ENCODE results near the gene SMIM15. TPM values are rescaled to one million over a fixed set of nuclear protein-coding genes. Genes with fewer than 3 reads are reported as not detected.
A peak's percentile ranks its signal among the peaks of the same experiment; 100 is the strongest.
"Not testable (repeated sequence)": the region's sequence is repeated elsewhere in the genome, so short reads cannot be mapped to it uniquely, and the experiment has no call there.

SMIM15 gene
- 41.1 TPM for total RNA-seq
- long read RNA-seq, transcript SMIM15-201 (3 exons, 2,889 nt): major isoform, 106 of 119 reads
- long read RNA-seq, partial matches to known transcripts: 1 of 119 reads
- long read RNA-seq, other reads (novel, unspliced or antisense): 8 of 119 reads

DNA sequence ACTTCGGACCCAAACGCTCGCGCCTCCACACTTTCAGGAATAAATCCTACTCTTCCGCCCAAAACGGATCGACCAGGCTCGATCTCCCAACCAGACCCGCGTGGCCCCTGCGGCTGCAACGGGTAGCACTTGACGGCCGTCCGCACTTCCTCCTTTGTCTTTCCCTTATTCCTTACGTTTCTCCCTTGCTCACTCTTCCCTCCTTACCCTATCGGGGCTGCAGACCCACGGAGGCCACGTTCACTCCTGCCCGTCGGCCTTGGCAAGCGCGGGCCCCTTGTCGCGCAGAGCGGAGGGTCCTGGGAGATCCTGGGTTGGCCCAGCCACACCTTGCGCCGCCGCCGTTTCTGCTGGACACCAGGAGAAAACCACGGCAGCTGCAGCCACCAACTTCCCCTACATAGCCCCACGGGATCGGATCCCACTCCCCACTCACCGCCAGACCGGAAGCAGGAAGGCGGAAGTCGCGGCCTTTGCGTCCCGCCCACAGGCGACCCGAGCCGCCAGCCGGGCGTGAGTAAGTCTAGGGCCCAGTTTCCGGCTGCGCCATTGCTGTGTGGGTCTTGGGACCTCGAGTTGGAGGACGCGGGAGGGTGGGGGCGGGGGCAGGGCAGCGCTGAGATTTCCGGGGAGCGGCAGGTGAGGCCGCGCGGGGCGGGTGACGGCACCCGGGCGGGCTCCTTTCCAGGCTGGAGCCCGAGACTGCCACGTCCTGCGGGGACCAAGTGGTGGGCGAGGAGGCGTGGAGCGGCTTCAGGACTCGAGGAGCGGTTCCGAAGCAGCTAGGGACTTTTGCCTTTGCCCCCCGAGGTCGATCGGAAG is at the start of gene SMIM15:
TSS of gene SMIM15 (minus strand) at position 459 of the 822 bp plus-strand sequence. CDS start 2,297 bp downstream, outside the sequence.
- peak; percentile 98 for DNase-seq (ENCODE audit: low spot score)

GRCh38 chr5:61207884-61208283 is 45.6 kb upstream of the SMIM15 start:
- DNase-seq (ENCODE audit: low spot score): no peak

DNA sequence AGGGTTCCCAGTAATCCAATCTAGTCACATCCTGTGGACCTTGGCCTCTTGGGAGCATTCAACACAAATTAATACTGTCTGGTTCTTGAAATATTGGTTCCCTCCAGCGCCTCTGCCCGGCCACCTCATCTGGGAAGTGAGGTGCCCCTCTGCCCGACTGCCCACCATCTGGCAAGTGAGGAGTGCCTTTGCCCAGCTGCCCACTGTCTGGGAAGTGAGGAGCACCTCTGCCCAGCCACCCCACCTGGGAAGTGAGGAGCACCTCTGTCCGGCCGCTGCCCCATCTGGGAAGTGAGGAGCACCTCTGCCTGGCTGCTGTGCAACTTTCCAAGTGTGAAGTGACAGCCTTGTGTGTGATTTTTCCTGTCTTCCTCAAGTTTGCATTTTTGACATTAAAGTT is 42.7 kb upstream of the SMIM15 start:
- no peak for DNase-seq (ENCODE audit: low spot score)

DNA sequence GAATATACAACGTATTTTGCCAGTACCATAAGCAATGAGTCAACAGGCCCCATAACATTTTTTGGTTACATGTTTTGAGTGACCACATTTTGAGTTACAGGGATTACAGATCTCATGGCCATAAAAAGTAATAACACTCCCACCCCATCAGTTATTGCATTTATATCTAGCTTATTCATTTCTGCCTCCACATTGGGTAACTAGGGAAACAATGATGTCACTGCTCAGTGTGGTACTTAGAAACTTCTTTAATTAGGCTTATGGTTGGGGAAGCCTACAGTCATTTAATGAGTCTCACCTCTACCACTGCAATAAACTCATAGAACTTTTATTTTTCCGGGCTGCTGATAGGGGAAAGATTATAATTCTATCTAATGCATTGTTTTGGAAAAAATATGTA is 39.9 kb upstream of the SMIM15 start:
- no peak for DNase-seq (ENCODE audit: low spot score)

GRCh38 chr5:61200582-61201155 is 38.4 kb upstream of the SMIM15 start:
- DNase-seq (ENCODE audit: low spot score): no peak

DNA sequence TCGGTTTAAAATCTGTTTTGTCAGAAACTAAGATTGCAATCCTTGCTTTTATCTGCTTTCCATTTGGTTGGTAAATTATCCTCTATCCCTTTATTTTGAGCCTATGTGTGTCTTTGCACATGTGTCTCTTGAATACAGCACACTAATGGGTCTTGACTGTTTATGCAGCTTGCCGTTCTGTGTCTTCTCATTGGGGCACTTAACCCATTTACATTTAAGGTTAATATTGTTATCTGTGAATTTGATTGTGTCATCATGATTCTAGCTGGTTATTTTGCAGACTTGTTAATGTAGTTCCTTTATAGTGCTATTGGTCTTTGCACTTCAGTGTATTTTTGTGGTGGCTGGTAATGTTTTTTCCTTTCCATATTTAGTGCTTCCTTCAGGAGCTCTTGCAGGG is 36.3 kb upstream of the SMIM15 start:
- no peak for DNase-seq (ENCODE audit: low spot score)

DNA sequence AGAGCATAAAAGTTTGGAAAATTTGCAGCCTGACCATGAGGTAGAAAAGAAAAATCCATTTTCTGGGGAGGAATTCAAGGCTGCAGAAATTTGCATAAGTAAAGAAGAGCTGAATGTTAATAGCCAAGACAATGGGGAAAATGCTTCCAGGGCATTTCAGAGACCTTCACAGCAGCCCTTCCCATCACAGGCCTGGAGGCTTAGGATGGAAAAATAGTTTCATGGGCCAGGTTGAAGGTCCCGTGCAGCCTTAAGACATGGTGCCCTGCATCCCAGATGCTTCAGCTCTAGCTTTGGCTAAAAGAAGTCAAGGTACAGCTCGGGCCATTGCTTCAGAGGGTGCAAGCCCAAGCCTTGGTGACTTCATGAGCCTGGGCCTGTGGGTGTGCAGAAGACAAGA is 25.6 kb upstream of the SMIM15 start:
- DNase-seq (ENCODE audit: low spot score): not testable (repeated sequence)

DNA sequence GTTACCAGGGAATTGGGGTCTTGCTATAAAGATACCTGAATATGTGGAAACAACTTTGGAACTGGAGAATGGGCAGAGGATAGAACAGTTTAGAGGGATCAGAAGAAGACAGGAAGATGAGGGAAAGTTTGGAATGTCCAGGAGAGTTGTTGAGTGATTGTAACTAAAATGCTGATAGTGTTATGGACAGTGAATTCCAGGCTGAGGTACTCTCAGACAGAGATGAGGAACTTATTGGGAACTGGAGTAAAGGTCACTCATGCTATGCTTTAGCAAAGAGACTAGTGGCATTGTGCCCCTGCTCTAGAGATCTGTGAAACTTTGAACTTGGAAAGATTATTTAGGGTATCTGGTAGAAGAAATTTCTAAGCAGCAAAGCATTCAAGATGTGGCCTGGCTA is 25.1 kb upstream of the SMIM15 start:
- not testable (repeated sequence) for DNase-seq (ENCODE audit: low spot score)

DNA sequence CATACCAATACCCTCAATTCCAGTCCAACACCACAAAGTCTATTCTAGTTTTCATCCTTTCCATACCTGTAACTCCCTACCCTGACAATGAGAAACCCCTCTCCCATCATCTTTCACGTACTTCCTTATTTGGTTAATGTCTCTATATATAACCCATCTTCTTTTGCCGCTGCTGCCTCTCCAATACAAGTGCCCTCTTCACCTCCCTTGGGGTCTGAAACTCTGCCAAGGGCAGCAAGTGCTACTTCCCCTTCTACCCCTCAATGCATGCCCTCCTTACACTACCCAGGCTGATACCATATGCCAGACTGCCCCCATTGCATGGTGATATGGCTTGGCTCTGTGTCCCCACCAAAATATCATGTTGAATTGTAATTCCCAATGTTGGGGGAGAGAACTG is 24.4 kb upstream of the SMIM15 start:
- no peak for DNase-seq (ENCODE audit: low spot score)

GRCh38 chr5:61184708-61185107 is 22.4 kb upstream of the SMIM15 start:
- no peak for DNase-seq (ENCODE audit: low spot score)

DNA sequence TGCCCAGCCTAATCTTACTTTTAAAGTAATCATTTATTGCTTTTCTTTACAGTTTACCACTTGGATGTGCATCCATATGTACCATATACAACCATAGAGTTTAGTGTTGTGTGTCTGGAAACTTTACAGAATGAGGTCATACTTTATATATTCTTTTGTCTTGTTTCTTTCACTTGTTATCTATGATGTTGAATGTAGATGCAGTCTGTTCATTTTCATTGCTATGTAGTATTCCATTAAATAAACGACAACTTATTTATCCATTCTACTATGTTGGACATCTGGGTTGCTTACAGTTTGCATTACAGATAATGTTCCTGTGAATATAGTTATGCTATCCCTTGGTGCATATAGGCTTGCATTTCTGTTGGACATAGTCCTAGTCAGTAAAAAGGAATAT is 21.3 kb upstream of the SMIM15 start:
- DNase-seq (ENCODE audit: low spot score): no peak

DNA sequence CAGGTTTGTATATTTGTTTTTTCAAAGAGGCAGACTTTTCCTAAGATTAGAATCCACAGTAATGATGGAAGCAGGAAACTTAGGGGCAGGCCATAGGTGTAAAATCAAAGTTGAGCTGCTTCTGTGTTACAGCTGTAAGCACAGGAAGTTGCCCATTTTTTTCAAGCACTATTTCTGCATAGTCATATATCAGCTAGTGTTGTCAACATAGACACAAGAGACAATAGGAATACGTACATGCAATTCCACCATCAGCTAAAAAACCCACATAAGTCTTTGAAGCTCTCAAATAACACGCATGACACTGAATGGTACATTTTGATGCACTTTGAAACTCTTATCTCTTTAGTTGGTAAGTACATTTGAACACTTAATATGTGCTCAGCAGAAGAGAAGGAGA is 20.2 kb upstream of the SMIM15 start:
- DNase-seq (ENCODE audit: low spot score): no peak

DNA sequence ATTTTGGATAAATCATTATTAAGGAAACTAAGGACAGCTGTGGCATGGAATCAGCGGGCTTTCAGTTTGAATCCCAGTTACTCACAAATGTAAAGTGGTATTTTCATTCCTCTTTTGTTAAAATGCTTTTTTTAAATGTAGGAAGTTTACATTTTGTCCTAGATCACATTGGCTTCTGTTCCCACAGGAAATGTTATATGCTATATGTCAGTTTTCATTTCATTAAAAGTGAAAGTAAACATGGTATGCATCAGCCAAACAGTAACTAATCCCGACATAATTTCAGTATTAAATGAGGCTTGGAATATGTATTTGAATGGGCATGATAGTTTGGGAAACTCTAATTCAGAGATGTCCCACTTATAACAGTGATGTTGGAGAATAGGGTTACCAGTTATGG is 18.6 kb upstream of the SMIM15 start:
- no peak for DNase-seq (ENCODE audit: low spot score)

DNA sequence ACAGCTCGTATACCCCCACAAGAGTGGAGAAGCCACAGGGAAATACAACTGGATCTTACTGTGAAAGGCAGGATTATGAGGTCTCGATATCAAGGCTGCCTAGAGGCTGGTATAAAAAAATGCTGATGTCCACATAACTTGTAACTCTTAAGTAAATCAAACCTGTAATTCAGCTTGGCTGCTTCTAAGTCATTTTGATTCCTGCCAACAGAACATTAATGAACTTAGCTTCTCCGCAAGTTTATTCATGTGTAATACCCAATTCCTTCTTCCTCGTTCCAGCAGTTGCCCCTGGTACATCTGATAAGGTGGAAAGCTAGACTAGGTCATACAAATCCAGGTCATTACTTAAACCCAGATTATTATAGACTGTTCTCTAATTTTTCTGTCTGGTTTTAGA is 16.4 kb upstream of the SMIM15 start:
- no peak for DNase-seq (ENCODE audit: low spot score)

GRCh38 chr5:61177716-61178115 is 15.4 kb upstream of the SMIM15 start:
- DNase-seq (ENCODE audit: low spot score): no peak

GRCh38 chr5:61177070-61177469 is 14.8 kb upstream of the SMIM15 start:
- DNase-seq (ENCODE audit: low spot score): no peak

DNA sequence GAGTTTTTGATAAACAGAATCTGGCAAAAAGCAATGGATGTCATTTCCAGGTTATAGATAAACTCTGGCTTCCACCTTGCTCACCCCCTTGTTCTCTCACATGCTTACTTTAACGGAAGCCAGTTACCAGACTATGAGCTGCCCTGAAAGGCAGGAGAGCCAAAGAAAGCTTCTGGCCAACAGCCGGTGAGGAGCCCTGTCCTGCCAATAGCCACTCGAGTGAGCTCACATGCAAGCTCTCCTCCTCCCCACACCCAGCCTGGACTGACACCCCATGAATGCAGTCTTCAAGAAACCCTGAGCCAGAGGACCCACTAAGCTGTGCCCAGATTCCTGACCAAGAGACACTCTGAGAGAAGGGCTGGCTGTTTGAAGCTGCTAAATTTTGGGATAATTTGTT is 14.4 kb upstream of the SMIM15 start:
- DNase-seq (ENCODE audit: low spot score): no peak

- no peak for DNase-seq (ENCODE audit: low spot score)
These were observed 9.2 kb upstream of the SMIM15 start for GRCh38 chr5:61171479-61171878.

DNA sequence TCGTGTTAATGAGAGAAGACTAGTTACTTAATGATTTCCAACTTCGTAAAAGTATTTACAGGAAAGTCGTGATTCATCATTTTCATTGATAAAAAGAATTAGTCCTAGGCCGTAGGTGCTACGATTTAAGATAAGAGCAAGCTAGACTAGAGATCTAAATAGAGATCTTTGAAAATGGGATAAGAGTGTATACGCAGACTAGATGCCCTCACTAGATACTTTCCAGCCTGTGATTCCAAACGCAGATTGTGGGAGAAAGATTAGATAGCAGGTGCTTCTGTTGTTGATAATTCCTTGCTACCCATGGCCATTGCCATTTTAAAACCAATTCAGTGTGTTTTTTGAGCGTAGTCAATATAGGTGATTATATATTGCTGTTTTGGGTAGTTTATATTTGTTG is 6.7 kb upstream of the SMIM15 start:
- DNase-seq (ENCODE audit: low spot score): no peak

DNA sequence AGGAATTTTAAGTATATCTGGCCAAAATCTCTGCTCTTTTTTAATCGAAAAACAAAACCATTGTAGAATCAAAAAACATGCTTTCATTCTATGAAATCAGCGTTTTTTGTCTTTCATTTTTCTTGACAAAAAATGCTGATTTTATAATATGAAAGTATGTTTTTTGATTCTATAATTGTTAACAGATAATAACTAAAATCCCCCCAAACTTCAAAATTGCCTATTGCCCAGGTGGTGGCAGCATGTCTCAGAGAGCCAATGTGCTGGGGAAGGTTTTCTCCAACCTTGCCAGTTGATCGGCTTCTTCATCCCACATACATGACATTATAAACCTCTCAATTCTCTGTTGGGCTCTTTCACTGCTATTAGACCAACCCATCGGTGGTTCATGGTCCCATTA is 5.1 kb upstream of the SMIM15 start:
- DNase-seq (ENCODE audit: low spot score): no peak

GRCh38 chr5:61163905-61164304 is 1.6 kb upstream of the SMIM15 start:
- no peak for DNase-seq (ENCODE audit: low spot score)

- DNase-seq (ENCODE audit: low spot score): no peak
These were observed 732 bp upstream of the SMIM15 start for GRCh38 chr5:61162832-61163567.
